Germinal center (tissue), 1 donor: ENCODE results near the gene BRSK1.

Source experiments
- DNase-seq: peaks from one replicate; pipeline ENCODE4 v3.0.0; 2012; ENCODE audit warnings: mixed read lengths, low spot score

Gene BRSK1

GRCh38 chr19:55253842-55254624 lies 29.8 kb upstream of the BRSK1 start:
- peak; percentile 84 for DNase-seq

GRCh38 chr19:55254625-55254977 lies 29.2 kb upstream of the BRSK1 start:
- no peak for DNase-seq

GRCh38 chr19:55255618-55256423 lies 28.0 kb upstream of the BRSK1 start:
- DNase-seq: peak; percentile 53

GRCh38 chr19:55256562-55257460 lies 27.0 kb upstream of the BRSK1 start:
- DNase-seq: no peak

- DNase-seq: peak; percentile 46
Observed at GRCh38 chr19:55257461-55258420, 26.1 kb upstream of the BRSK1 start.

- peak; percentile 68 for DNase-seq
Observed at GRCh38 chr19:55258476-55258827, 25.3 kb upstream of the BRSK1 start.

- peak; percentile 97 for DNase-seq
Observed at GRCh38 chr19:55258828-55259539, 24.8 kb upstream of the BRSK1 start, which contains the start of gene PPP6R1. Gene PPP6R1 (minus strand): TSS chr19:55259017. CDS start chr19:55247103, 11,914 bp downstream.

- no peak for DNase-seq
Observed at GRCh38 chr19:55259540-55260210, 24.1 kb upstream of the BRSK1 start.

GRCh38 chr19:55261671-55262126 lies 22.1 kb upstream of the BRSK1 start:
- DNase-seq: no peak

GRCh38 chr19:55262359-55262758 lies 21.4 kb upstream of the BRSK1 start:
- DNase-seq: no peak

- no peak for DNase-seq
Observed at GRCh38 chr19:55264531-55264930, 19.3 kb upstream of the BRSK1 start.

- DNase-seq: no peak
Observed at GRCh38 chr19:55265173-55265572, 18.6 kb upstream of the BRSK1 start.

- no peak for DNase-seq
Observed at GRCh38 chr19:55265723-55266386, 17.9 kb upstream of the BRSK1 start.

GRCh38 chr19:55266404-55266803 lies 17.4 kb upstream of the BRSK1 start:
- DNase-seq: no peak

GRCh38 chr19:55266840-55267239 lies 17.0 kb upstream of the BRSK1 start:
- DNase-seq: no peak

GRCh38 chr19:55269299-55269698 lies 14.5 kb upstream of the BRSK1 start:
- DNase-seq: no peak

GRCh38 chr19:55270172-55270942 lies 13.4 kb upstream of the BRSK1 start:
- DNase-seq: no peak

GRCh38 chr19:55272142-55272541 lies 11.7 kb upstream of the BRSK1 start:
- DNase-seq: no peak
